B cell (primary cell): ENCODE data around the gene SFXN4.

Experiments
- EZH2 ChIP-seq: IDR thresholded peaks from 2 replicates; pipeline ENCODE4 v1.6.1; 2012; ENCODE audit warnings: borderline replicate concordance, low read depth, mild to moderate bottlenecking, moderate library complexity, low read length; ENCODE audit not compliant: insufficient read depth, poor library complexity, severe bottlenecking
- TF ChIP-seq, protein P1 (sequence below): fragments of 200-600 bp; IDR thresholded peaks from one replicate; pipeline ENCODE4 v1.8.0; 2022; ENCODE audit warnings: antibody characterized with exemption, mild to moderate bottlenecking

DNA sequence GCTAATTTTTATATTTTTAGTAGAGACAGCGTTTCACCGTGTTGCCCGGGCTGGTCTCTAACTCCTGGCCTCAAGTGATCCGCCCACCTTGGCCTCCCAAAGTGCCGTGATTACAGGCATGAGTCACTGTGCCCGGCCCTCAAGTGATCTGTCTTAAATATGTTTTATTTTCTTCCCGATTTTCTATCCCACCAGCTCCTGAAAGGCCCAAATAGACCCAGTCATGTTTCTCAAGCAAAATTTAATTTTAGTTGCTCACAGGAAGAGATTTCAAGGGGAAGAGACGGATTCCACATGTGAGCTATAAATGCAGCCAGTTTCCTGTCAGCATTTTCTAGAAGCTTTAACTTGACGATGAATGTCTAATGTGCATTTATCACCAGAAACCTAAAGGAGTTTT, 49.6 kb downstream of the SFXN4 start:
- TF ChIP-seq, protein P1, sequence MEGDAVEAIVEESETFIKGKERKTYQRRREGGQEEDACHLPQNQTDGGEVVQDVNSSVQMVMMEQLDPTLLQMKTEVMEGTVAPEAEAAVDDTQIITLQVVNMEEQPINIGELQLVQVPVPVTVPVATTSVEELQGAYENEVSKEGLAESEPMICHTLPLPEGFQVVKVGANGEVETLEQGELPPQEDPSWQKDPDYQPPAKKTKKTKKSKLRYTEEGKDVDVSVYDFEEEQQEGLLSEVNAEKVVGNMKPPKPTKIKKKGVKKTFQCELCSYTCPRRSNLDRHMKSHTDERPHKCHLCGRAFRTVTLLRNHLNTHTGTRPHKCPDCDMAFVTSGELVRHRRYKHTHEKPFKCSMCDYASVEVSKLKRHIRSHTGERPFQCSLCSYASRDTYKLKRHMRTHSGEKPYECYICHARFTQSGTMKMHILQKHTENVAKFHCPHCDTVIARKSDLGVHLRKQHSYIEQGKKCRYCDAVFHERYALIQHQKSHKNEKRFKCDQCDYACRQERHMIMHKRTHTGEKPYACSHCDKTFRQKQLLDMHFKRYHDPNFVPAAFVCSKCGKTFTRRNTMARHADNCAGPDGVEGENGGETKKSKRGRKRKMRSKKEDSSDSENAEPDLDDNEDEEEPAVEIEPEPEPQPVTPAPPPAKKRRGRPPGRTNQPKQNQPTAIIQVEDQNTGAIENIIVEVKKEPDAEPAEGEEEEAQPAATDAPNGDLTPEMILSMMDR, result no peak
- TF ChIP-seq EZH2, result no peak
